ENCODE measurements around the gene MAML2. TPM values are rescaled to one million over a fixed set of nuclear protein-coding genes. Genes with fewer than 3 reads are reported as not detected.

MAML2 gene
- total RNA-seq, 1 experiment from 2014 or later: 2.9 TPM

GRCh38 chr11:96279896-96280290, 63.1 kb downstream of the MAML2 start:
- BruUV-seq (replicated peaks): no TSS peak
- TF ChIP-seq CTCF (IDR thresholded peaks at IDR 0.05): no peak
- TF ChIP-seq POLR2AphosphoS5 (IDR thresholded peaks at IDR 0.05; ENCODE audit: low read depth, low read length): no peak
- TF ChIP-seq SIN3A (IDR thresholded peaks at IDR 0.05; ENCODE audit: borderline replicate concordance, insufficient read depth, low read depth, low read length): no peak
- TF ChIP-seq REST (IDR thresholded peaks at IDR 0.05; ENCODE audit: insufficient read depth in 1 of 2, low read depth in 2 of 2, low read length in 1 of 2): no peak
- no peak for TF ChIP-seq TCF7L2 (IDR thresholded peaks at IDR 0.05; ENCODE audit: low read depth, low read length)
- Histone ChIP-seq H3K9me3 (ENCODE audit: control insufficient read depth, insufficient read depth, low read depth, low read length) (no peaks in the 10 kb centered on the region), H3K4me1 (ENCODE audit: control insufficient read depth, insufficient read depth, low read length) (peaks cover 7% of the 10 kb centered on the region; the same call in 1 of the 2 replicates), H3K27ac (ENCODE audit: low read length) (no peak overlapping the region), H3K36me3 (ENCODE audit: control insufficient read depth, insufficient read depth, low read length) (no peaks in the 10 kb centered on the region), H3K27me3 (ENCODE audit: control insufficient read depth, insufficient read depth, low read length) (no peaks in the 10 kb centered on the region), H3K4me3 (ENCODE audit: low read depth in 2 of 2, low read length in 2 of 2) (no peak overlapping the region)
- ATAC-seq (no peak), DNase-seq (ENCODE audit: low read depth, low spot score) (no peak)
- intact Hi-C loops (cut with micrococcal nuclease; ENCODE audit: unreplicated experiment) (no loop called here), in situ Hi-C loops (cut with HindIII; ENCODE audit: low pct_unique_long_range_greater_than_20kb, low sequenced_read_pairs) (no loop called here)
- ChIA-PET POLR2A (no interaction called here), CTCF (no interaction called here)

GRCh38 chr11:96279018-96279895, 63.7 kb downstream of the MAML2 start:
- H3K36me3 ChIP-seq (ENCODE audit: control insufficient read depth, insufficient read depth, low read length): no peaks in the 10 kb centered on the region
- ChIA-PET POLR2A (no interaction called here), CTCF (interaction anchor here (0.5 to 1.2 kb wide), 2 partner anchors 64 kb away, joined by 4 to 5 read pairs; partner anchors contain the start of gene MAML2)
- H3K27me3 ChIP-seq (ENCODE audit: control insufficient read depth, insufficient read depth, low read length): no peaks in the 10 kb centered on the region
- H3K4me1 ChIP-seq (ENCODE audit: control insufficient read depth, insufficient read depth, low read length): peaks cover 7% of the 10 kb centered on the region; the same call in 1 of the 2 replicates
- H3K4me3 ChIP-seq (ENCODE audit: low read depth in 2 of 2, low read length in 2 of 2): no peak overlapping the region
- ATAC-seq (no peak), DNase-seq (ENCODE audit: low read depth, low spot score) (no peak)
- no TSS peak for BruUV-seq (replicated peaks)
- H3K27ac ChIP-seq (ENCODE audit: low read length): no peak overlapping the region
- H3K9me3 ChIP-seq (ENCODE audit: control insufficient read depth, insufficient read depth, low read depth, low read length): no peaks in the 10 kb centered on the region
- no peak for TF ChIP-seq REST (IDR thresholded peaks at IDR 0.05; ENCODE audit: insufficient read depth in 1 of 2, low read depth in 2 of 2, low read length in 1 of 2)
- no peak for TF ChIP-seq TCF7L2 (IDR thresholded peaks at IDR 0.05; ENCODE audit: low read depth, low read length)
- no peak for TF ChIP-seq POLR2AphosphoS5 (IDR thresholded peaks at IDR 0.05; ENCODE audit: low read depth, low read length)
- no peak for TF ChIP-seq SIN3A (IDR thresholded peaks at IDR 0.05; ENCODE audit: borderline replicate concordance, insufficient read depth, low read depth, low read length)
- TF ChIP-seq CTCF (IDR thresholded peaks at IDR 0.05): no peak
- intact Hi-C loops (cut with micrococcal nuclease; ENCODE audit: unreplicated experiment) (no loop called here), in situ Hi-C loops (cut with HindIII; ENCODE audit: low pct_unique_long_range_greater_than_20kb, low sequenced_read_pairs) (no loop called here)

All from Panc1 (cell line).